ENCODE results near the gene NOXO1.
"Not testable (repeated sequence)": the region's sequence is repeated elsewhere in the genome, so short reads cannot be mapped to it uniquely, and the experiment has no call there.

NOXO1 gene

GRCh38 chr16:1981398-1981836 is at the start of gene NOXO1:
NOXO1 (minus strand) TSS chr16:1981469; CDS start chr16:1981179, 290 bp downstream.
- no peak for DNase-seq

GRCh38 chr16:2030036-2030435 is 48.8 kb upstream of the NOXO1 start:
- no peak for DNase-seq

- DNase-seq = no peak
Measured at GRCh38 chr16:2029350-2029749, 48.1 kb upstream of the NOXO1 start.

GRCh38 chr16:2028620-2029220 is 47.5 kb upstream of the NOXO1 start:
- no peak for DNase-seq

- no peak for DNase-seq
Measured at GRCh38 chr16:2028146-2028545, 46.9 kb upstream of the NOXO1 start.

GRCh38 chr16:2027024-2028010 is 46.0 kb upstream of the NOXO1 start:
- no peak for DNase-seq

GRCh38 chr16:2026461-2027023 is 45.3 kb upstream of the NOXO1 start, which contains the start of gene NHERF2:
NHERF2 (plus strand) TSS chr16:2026902; CDS start chr16:2027006, 104 bp downstream.
- no peak for DNase-seq

GRCh38 chr16:2025878-2026460 is 44.7 kb upstream of the NOXO1 start:
- no peak for DNase-seq

GRCh38 chr16:2025251-2025650 is 44.0 kb upstream of the NOXO1 start:
- DNase-seq = no peak

- no peak for DNase-seq
Measured at GRCh38 chr16:2024032-2024420, 42.8 kb upstream of the NOXO1 start.

GRCh38 chr16:2023092-2024031 is 42.1 kb upstream of the NOXO1 start:
- peak; percentile 98 for DNase-seq

GRCh38 chr16:2022723-2023091 is 41.4 kb upstream of the NOXO1 start:
- DNase-seq = no peak

- no peak for DNase-seq
Measured at GRCh38 chr16:2019921-2020831, 38.9 kb upstream of the NOXO1 start.

GRCh38 chr16:2019518-2019920 is 38.2 kb upstream of the NOXO1 start, which contains the start of gene NPW:
NPW (plus strand) TSS chr16:2019785.
- DNase-seq = peak; percentile 40

GRCh38 chr16:2016407-2016922 is 35.2 kb upstream of the NOXO1 start:
- no peak for DNase-seq

- no peak for DNase-seq
Measured at GRCh38 chr16:2015947-2016208, 34.6 kb upstream of the NOXO1 start.

- no peak for DNase-seq
Measured at GRCh38 chr16:2015117-2015946, 34.1 kb upstream of the NOXO1 start.

- DNase-seq = no peak
Measured at GRCh38 chr16:2013527-2013926, 32.3 kb upstream of the NOXO1 start.

GRCh38 chr16:2011726-2012125 is 30.5 kb upstream of the NOXO1 start:
- not testable (repeated sequence) for DNase-seq

All from stimulated activated CD4-positive, alpha-beta T cell treated with anti-CD3 and anti-CD28 coated beads, Interleukin-12 subunit alpha, Interleukin-12 subunit beta, amount 100 ng/mL, for 4 hours (primary cell).